GM23338 (cell line): Measurements from ENCODE around the gene KIF6. TPM values are rescaled to one million over a fixed set of nuclear protein-coding genes. Genes with fewer than 3 reads are reported as not detected.

Experiments used
- ATAC-seq: fragments of 200-7000 bp; cut with Tn5 transposase; 3 replicates; pipeline ENCODE4 v1.9.1; 2020
- DNase-seq: peaks from one replicate; pipeline ENCODE4 v3.0.0-alpha.2; 2015; ENCODE audit warnings: low spot score
- H2AFZ ChIP-seq: fragments of 200-600 bp; sonication (generic); 2 replicates; pipeline ENCODE4 v1.8.0; 2016; ENCODE audit warnings: antibody characterized with exemption, mild to moderate bottlenecking, moderate library complexity
- H3F3A ChIP-seq: fragments of 200-600 bp; sonication (generic); replicated peaks from 2 replicates; pipeline ENCODE4 v1.8.0; 2017; ENCODE audit warnings: antibody characterized with exemption, mixed run types, low read depth
- H3K27ac ChIP-seq: fragments of 200-600 bp; sonication (generic); 2 replicates; pipeline ENCODE4 v1.6.1; 2016; ENCODE audit warnings: low read depth
- H3K27me3 ChIP-seq: fragments of 200-600 bp; sonication (generic); 2 replicates; pipeline ENCODE4 v1.8.0; 2016; ENCODE audit warnings: mild to moderate bottlenecking, mixed run types, moderate library complexity; ENCODE audit not compliant: insufficient read depth
- H3K36me3 ChIP-seq: fragments of 200-600 bp; sonication (generic); 2 replicates; pipeline ENCODE4 v1.8.0; 2016; ENCODE audit warnings: mild to moderate bottlenecking; ENCODE audit not compliant: insufficient read depth
- H3K4me1 ChIP-seq: fragments of 200-600 bp; sonication (generic); 2 replicates; pipeline ENCODE4 v1.8.0; 2016; ENCODE audit warnings: mild to moderate bottlenecking, moderate library complexity; ENCODE audit not compliant: insufficient read depth
- H3K4me2 ChIP-seq: fragments of 200-600 bp; sonication (generic); 2 replicates; pipeline ENCODE4 v1.7.1; 2017; ENCODE audit warnings: mixed run types
- H3K4me3 ChIP-seq: fragments of 200-600 bp; sonication (generic); 2 replicates; pipeline ENCODE4 v1.6.1; 2016; ENCODE audit warnings: mixed run types
- H3K79me2 ChIP-seq: fragments of 200-600 bp; sonication (generic); replicated peaks from 2 replicates; pipeline ENCODE4 v1.8.0; 2017; ENCODE audit warnings: mild to moderate bottlenecking; ENCODE audit not compliant: insufficient read depth
- H3K9me2 ChIP-seq: fragments of 200-600 bp; sonication (generic); 2 replicates; pipeline ENCODE4 v1.8.0; 2017; ENCODE audit not compliant: insufficient read depth
- H4K20me1 ChIP-seq: fragments of 200-600 bp; sonication (generic); replicated peaks from 2 replicates; pipeline ENCODE4 v1.8.0; 2017; ENCODE audit warnings: mild to moderate bottlenecking; ENCODE audit not compliant: insufficient read depth
- H3K27ac Mint-ChIP-seq: 2 replicates; pipeline ENCODE4 v1.8.0; 2020; ENCODE audit warnings: inconsistent platforms, mild to moderate bottlenecking, moderate library complexity, mixed read lengths
- H3K27me3 Mint-ChIP-seq: 3 replicates; pipeline ENCODE4 v1.8.0; 2022; ENCODE audit warnings: low read depth, mild to moderate bottlenecking, moderate library complexity, mixed read lengths, inconsistent platforms; ENCODE audit not compliant: insufficient read depth, poor library complexity
- H3K36me3 Mint-ChIP-seq: 3 replicates; pipeline ENCODE4 v1.8.0; 2021; ENCODE audit warnings: low read depth, mild to moderate bottlenecking, inconsistent platforms, moderate library complexity, mixed read lengths
- H3K4me1 Mint-ChIP-seq: 3 replicates; pipeline ENCODE4 v1.8.0; 2020; ENCODE audit warnings: mild to moderate bottlenecking, inconsistent platforms, mixed read lengths
- H3K4me3 Mint-ChIP-seq: 3 replicates; pipeline ENCODE4 v1.8.0; 2021; ENCODE audit warnings: moderate library complexity, mild to moderate bottlenecking, inconsistent platforms, mixed read lengths
- H3K9me3 Mint-ChIP-seq: 3 replicates; pipeline ENCODE4 v1.8.0; 2020; ENCODE audit warnings: moderate library complexity, mild to moderate bottlenecking, inconsistent platforms, mixed read lengths
- CREB1 ChIP-seq: fragments of 250-450 bp; sonication (Bioruptor Pico); IDR thresholded peaks from 2 replicates; pipeline ENCODE4 v1.5.0; 2020; ENCODE audit warnings: low read depth, mild to moderate bottlenecking, moderate library complexity
- EZH2 ChIP-seq: fragments of 200-600 bp; sonication (generic); IDR thresholded peaks from one replicate; pipeline ENCODE4 v1.8.0; 2017; ENCODE audit warnings: antibody characterized with exemption, mild to moderate bottlenecking, low read depth; ENCODE audit not compliant: unreplicated experiment
- NANOG ChIP-seq: IDR thresholded peaks from 2 replicates; pipeline ENCODE4 v1.6.1; 2016; ENCODE audit warnings: antibody characterized with exemption, borderline replicate concordance
- ZNF114 ChIP-seq: fragments of 250-450 bp; sonication (Bioruptor Pico); IDR thresholded peaks from 2 replicates; pipeline ENCODE4 v1.5.0; 2020; ENCODE audit warnings: mild to moderate bottlenecking, moderate library complexity
- ZNF462 ChIP-seq: fragments of 250-450 bp; sonication (Bioruptor Pico); IDR thresholded peaks from 2 replicates; pipeline ENCODE4 v1.5.0; 2020; ENCODE audit warnings: mild to moderate bottlenecking, moderate library complexity
- polyA plus RNA-seq: library from polyadenylated mRNA; unstranded; fragments of >200 nt; fragmentation: Nextera tagmentation; extraction: Ambion mirVana; gene quantifications from 2 replicates; pipeline ENCODE4 v1.2.1, GENCODE V29; 2016
- total RNA-seq: library from RNA; depleted of rRNA; stranded (reverse); fragments of >200 nt; shearing (Covaris generic); gene quantifications from 2 replicates; pipeline ENCODE4 v1.2.3, GENCODE V29; 2014
- TF ChIP-seq, protein P1 (sequence below): IDR thresholded peaks from one replicate; pipeline ENCODE4 v1.6.1; 2018; ENCODE audit warnings: antibody characterized with exemption; ENCODE audit not compliant: unreplicated experiment

Gene KIF6
- total and polyA plus RNA-seq, 2 experiments from 2014 or later = 0.87 to 1.7 TPM

GRCh38 chr6:39758905-39759605, 33.8 kb upstream of the KIF6 start:
- H3K4me3 Mint-ChIP-seq = no peak overlapping the region
- H3K27me3 Mint-ChIP-seq = peaks cover 2% of the 10 kb centered on the region
- Histone ChIP-seq H3K9me2 (0 out of 2 replicates have a peak, but pooled peaks cover 6% of the 10 kb centered on the region), H3K36me3 (no peaks in the 10 kb centered on the region), H3K27ac (no peak overlapping the region), H3K27me3 (no peaks in the 10 kb centered on the region), H3K4me3 (no peak overlapping the region), H3K79me2 (no peaks in the 10 kb centered on the region), H3F3A (no peaks in the 10 kb centered on the region), H2AFZ (no peak overlapping the region), H3K4me2 (no peak overlapping the region), H3K4me1 (no peaks in the 10 kb centered on the region), H4K20me1 (no peaks in the 10 kb centered on the region)
- no peak overlapping the region for H3K27ac Mint-ChIP-seq
- ATAC-seq = no peak
- H3K9me3 Mint-ChIP-seq = no peaks in the 10 kb centered on the region
- no peaks in the 10 kb centered on the region for H3K36me3 Mint-ChIP-seq
- DNase-seq = no peak
- TF ChIP-seq ZNF462 (CRISPR knock-in tag) (no peak), NANOG (no peak), CREB1 (CRISPR knock-in tag) (no peak), EZH2 (no peak), ZNF114 (no peak)
- TF ChIP-seq, protein P1, sequence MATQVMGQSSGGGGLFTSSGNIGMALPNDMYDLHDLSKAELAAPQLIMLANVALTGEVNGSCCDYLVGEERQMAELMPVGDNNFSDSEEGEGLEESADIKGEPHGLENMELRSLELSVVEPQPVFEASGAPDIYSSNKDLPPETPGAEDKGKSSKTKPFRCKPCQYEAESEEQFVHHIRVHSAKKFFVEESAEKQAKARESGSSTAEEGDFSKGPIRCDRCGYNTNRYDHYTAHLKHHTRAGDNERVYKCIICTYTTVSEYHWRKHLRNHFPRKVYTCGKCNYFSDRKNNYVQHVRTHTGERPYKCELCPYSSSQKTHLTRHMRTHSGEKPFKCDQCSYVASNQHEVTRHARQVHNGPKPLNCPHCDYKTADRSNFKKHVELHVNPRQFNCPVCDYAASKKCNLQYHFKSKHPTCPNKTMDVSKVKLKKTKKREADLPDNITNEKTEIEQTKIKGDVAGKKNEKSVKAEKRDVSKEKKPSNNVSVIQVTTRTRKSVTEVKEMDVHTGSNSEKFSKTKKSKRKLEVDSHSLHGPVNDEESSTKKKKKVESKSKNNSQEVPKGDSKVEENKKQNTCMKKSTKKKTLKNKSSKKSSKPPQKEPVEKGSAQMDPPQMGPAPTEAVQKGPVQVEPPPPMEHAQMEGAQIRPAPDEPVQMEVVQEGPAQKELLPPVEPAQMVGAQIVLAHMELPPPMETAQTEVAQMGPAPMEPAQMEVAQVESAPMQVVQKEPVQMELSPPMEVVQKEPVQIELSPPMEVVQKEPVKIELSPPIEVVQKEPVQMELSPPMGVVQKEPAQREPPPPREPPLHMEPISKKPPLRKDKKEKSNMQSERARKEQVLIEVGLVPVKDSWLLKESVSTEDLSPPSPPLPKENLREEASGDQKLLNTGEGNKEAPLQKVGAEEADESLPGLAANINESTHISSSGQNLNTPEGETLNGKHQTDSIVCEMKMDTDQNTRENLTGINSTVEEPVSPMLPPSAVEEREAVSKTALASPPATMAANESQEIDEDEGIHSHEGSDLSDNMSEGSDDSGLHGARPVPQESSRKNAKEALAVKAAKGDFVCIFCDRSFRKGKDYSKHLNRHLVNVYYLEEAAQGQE = no peak
- no peaks in the 10 kb centered on the region for H3K4me1 Mint-ChIP-seq
